Mucosa of descending colon (tissue), 3 donors: ENCODE data around the gene PAPPA2. TPM values are rescaled to one million over a fixed set of nuclear protein-coding genes. Genes with fewer than 3 reads are reported as not detected.

ENCODE experiments used
- ATAC-seq: fragments of 200-7000 bp; cut with Tn5 transposase; one replicate; pipeline ENCODE4 v1.9.1; 2020; ENCODE audit warnings: mild to moderate bottlenecking, moderate library complexity
- DNase-seq, 3 donors: peaks; one replicate each; pipeline ENCODE4 v3.0.0-alpha.2; 2020
- H3K36me3 ChIP-seq: fragments of 200-600 bp; one replicate; pipeline ENCODE4 v1.8.0; 2021; ENCODE audit warnings: low read depth, mild to moderate bottlenecking
- H3K4me1 ChIP-seq: fragments of 200-600 bp; one replicate; pipeline ENCODE4 v1.8.0; 2021; ENCODE audit warnings: low read depth, mild to moderate bottlenecking
- H3K4me3 ChIP-seq: fragments of 200-600 bp; one replicate; pipeline ENCODE4 v1.8.0; 2021; ENCODE audit warnings: mild to moderate bottlenecking
- H3K9me3 ChIP-seq: fragments of 200-600 bp; one replicate; pipeline ENCODE4 v1.8.0; 2021; ENCODE audit warnings: mild to moderate bottlenecking
- intact Hi-C, 2 donors: fragments of 100-400 bp; cut with DNase I in 1 of 2; cut with micrococcal nuclease in 1 of 2; formaldehyde crosslinking; loops; one replicate each; pipeline versions ENCODE4 v1.11.0 to v1.11.1; 2022; cut with DNase I, micrococcal nuclease
- total RNA-seq, 3 donors: library from RNA; stranded (reverse); fragmentation: NEBNext Ultra II Directional in 2 of 3; extraction: Animal tissue kit (Norgen Biotek cat#: 25700) in 2 of 3; gene quantifications; one replicate each; pipeline versions ENCODE4 v1.2.1 to v1.2.4, GENCODE V29; 2021 to 2023
- TF ChIP-seq, protein P1 (sequence below): fragments of 200-600 bp; IDR thresholded peaks from one replicate; pipeline ENCODE4 v1.8.0; 2022; ENCODE audit warnings: antibody characterized with exemption, mild to moderate bottlenecking
- donor health status: DM: no; HTN: no; CAD: no; lungs with moderate emphysema.
- donor health status: DM: no; HTN: no; CAD: no.
- donor health status: DM: no; HTN: yes; CAD: no.

PAPPA2 gene
- total RNA-seq, 3 donors from 2014 or later = 1.0 to 5.1 (median 1.1) TPM

DNA sequence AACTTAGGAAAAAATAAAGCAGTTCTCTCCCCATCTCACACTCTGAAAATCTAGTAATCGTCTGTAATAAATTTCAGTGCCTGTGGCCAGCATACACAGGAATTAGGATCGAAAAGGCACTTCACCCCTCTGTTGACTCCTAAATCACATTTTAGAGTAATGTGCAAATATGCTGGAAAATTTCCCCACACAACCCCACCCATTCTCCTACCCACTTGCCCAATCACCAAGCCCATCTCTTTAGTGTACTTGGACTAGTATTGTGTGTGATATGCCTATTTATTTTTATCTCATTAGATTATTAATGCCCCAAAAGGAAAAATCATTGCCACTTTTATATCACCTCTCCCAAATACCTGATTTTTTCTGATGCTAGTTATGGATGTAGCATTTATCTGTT, 378.3 kb downstream of the PAPPA2 start:
- ATAC-seq = no peak
- intact Hi-C loops = loop anchor here in 1 of 2 donors (10.0 kb wide), 1 partner anchor 286 kb away; no protein-coding TSS in a partner anchor
- H3K4me3 ChIP-seq = no peak overlapping the region
- H3K36me3 ChIP-seq = no peaks in the 10 kb centered on the region
- TF ChIP-seq, protein P1, sequence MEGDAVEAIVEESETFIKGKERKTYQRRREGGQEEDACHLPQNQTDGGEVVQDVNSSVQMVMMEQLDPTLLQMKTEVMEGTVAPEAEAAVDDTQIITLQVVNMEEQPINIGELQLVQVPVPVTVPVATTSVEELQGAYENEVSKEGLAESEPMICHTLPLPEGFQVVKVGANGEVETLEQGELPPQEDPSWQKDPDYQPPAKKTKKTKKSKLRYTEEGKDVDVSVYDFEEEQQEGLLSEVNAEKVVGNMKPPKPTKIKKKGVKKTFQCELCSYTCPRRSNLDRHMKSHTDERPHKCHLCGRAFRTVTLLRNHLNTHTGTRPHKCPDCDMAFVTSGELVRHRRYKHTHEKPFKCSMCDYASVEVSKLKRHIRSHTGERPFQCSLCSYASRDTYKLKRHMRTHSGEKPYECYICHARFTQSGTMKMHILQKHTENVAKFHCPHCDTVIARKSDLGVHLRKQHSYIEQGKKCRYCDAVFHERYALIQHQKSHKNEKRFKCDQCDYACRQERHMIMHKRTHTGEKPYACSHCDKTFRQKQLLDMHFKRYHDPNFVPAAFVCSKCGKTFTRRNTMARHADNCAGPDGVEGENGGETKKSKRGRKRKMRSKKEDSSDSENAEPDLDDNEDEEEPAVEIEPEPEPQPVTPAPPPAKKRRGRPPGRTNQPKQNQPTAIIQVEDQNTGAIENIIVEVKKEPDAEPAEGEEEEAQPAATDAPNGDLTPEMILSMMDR = no peak
- no peaks in the 10 kb centered on the region for H3K9me3 ChIP-seq
- no peak for DNase-seq
- H3K4me1 ChIP-seq = no peaks in the 10 kb centered on the region

DNA sequence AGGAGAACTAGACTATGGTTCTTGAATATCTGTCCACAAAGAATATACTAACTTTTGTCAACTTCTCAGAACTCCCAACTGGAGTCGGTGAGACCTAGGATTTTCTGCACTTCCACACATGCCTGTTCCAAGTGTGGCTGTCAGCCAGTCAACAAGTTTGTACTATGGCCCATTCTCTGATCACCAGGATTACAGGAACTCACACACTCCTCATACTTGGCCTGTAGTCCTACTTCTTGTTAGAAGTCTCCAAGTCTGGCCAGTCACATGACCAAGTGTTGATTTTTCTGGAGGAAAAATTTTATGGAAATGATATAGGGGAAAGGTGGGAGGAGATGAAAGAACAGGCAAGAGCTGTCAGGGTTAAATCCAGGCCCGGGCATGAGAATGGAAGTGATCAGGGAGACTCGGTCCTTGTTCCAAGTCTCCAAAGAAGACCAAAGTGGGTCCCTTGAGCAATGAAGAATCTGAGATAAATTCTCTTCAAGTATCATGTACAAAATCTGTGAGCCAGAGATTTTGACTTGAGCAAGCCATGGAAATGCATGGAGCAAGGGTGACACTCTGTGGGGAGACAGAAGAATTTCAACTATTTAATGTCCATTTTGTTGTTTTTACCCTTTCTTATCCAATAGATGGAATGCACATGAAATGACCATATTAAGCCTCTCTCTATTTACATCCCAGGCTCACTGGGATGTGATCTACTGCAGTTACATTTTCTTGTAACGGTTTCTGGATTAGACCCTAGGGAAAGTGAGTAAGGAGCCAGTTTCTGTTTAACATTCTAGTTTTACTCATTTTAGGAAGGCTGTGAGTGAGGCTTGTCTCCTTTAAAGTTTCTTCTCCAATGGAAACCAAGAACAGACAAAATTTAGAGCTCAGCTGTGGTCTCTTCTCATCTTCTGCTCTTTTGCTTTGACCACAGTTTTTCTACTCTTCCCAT, 380.6 kb downstream of the PAPPA2 start:
- no peak overlapping the region for H3K4me3 ChIP-seq
- intact Hi-C loops = loop anchor here in 1 of 2 donors (10.0 kb wide), 1 partner anchor 289 kb away; no protein-coding TSS in a partner anchor
- ATAC-seq (no peak), DNase-seq (no peak)
- no peaks in the 10 kb centered on the region for H3K9me3 ChIP-seq
- no peaks in the 10 kb centered on the region for H3K36me3 ChIP-seq
- no peaks in the 10 kb centered on the region for H3K4me1 ChIP-seq
- TF ChIP-seq, protein P1 = no peak

DNA sequence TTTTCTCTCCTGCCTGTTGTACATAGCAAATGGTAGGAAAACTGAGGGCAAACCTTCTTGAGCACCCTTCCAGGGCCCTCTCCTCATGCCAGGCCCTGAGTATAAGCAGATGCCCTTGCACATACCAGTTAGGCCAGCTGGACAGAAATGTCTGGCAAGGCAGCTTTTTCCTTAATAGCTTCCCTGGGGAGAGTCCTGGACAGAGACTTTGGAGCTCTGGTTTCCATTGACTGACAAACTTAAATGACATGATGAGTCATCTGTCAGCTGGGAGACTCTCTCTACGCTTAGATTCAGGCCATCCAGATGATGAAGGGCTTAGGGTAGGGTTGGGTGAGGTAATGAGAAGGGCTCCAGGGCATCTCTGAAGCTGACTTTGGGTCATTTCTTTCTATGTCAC, 384.1 kb downstream of the PAPPA2 start:
- no peaks in the 10 kb centered on the region for H3K36me3 ChIP-seq
- H3K4me1 ChIP-seq = no peaks in the 10 kb centered on the region
- DNase-seq (no peak), ATAC-seq (no peak)
- TF ChIP-seq, protein P1 = no peak
- no peak overlapping the region for H3K4me3 ChIP-seq
- no peaks in the 10 kb centered on the region for H3K9me3 ChIP-seq
- intact Hi-C loops = loop anchor here in 1 of 2 donors (10.0 kb wide), 1 partner anchor 292 kb away; no protein-coding TSS in a partner anchor

DNA sequence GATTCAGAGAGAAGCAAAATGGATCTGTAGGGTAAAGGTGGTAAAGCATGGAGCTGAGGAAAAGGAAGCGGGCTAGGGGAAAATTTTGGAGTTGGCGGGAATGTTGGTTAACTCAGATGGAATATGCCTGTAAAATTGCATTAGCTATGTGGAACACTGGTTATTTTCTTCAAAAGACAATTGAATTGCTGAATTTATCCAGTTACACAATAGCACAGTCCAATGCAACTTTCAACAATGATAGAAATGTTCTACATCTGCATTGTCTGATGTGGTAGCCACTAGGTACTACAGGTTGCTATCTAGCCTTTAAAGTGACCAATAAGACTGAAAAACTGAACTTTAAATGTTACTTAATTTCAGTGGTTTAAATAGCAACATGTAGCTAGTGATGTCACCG, 386.3 kb downstream of the PAPPA2 start:
- Histone ChIP-seq H3K9me3 (no peaks in the 10 kb centered on the region), H3K36me3 (no peaks in the 10 kb centered on the region), H3K4me3 (no peak overlapping the region), H3K4me1 (no peaks in the 10 kb centered on the region)
- TF ChIP-seq, protein P1 = no peak
- ATAC-seq (no peak), DNase-seq (no peak)
- intact Hi-C loops = loop anchor here in 1 of 2 donors (10.0 kb wide), 1 partner anchor 294 kb away; no protein-coding TSS in a partner anchor

DNA sequence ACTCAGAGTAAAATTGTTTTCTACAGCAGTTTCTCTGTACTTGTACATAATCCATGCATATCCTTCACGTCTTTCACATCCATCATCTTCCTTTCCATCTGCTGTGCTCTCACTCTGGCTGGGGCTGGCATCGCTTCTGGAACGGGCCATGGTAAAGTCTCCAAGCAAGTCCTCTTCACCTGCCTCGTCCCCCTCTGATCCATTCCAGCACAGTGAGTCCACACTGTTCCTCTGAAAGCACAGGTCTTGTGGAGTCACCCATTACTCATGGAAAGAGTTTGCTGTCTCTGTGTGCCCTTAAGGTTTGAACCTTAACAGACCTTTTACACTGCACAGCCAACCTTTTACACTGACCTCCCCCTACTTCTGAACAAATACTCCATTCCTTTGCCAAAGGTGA, 387.9 kb downstream of the PAPPA2 start:
- no peak for ATAC-seq
- Histone ChIP-seq H3K4me3 (no peak overlapping the region), H3K9me3 (no peaks in the 10 kb centered on the region), H3K36me3 (no peaks in the 10 kb centered on the region), H3K4me1 (no peaks in the 10 kb centered on the region)
- no peak for DNase-seq
- intact Hi-C loops = no loop called here
- TF ChIP-seq, protein P1 = no peak
